PC-3 (cell line): Measurements from ENCODE around the gene TPT1.

Source experiments
- CTCF ChIP-seq: fragments of 300-600 bp; sonication (generic); conservative IDR thresholded peaks from 2 replicates; pipeline ENCODE4 v1.5.1; 2017; ENCODE audit warnings: antibody characterized with exemption, low read depth, mild to moderate bottlenecking, low read length
- EZH2 ChIP-seq: fragments of 300-600 bp; sonication (generic); IDR thresholded peaks from one replicate; pipeline ENCODE4 v1.6.1; 2017; ENCODE audit warnings: antibody characterized with exemption, mild to moderate bottlenecking, low read length; ENCODE audit not compliant: unreplicated experiment
- EZH2phosphoT487 ChIP-seq: fragments of 300-600 bp; sonication (generic); IDR thresholded peaks from 2 replicates; pipeline ENCODE4 v1.6.1; 2018; ENCODE audit warnings: mild to moderate bottlenecking, antibody characterized with exemption, low read length, borderline replicate concordance

GRCh38 chr13:45337803-45338202 is 3.2 kb downstream of the TPT1 start:
- no peak for TF ChIP-seq CTCF
- no peak for TF ChIP-seq EZH2
- TF ChIP-seq EZH2phosphoT487: no peak
